K562 (cell line): ENCODE measurements around the gene ULK2. TPM values are rescaled to one million over a fixed set of nuclear protein-coding genes. Genes with fewer than 3 reads are reported as not detected.

ENCODE experiments used
- ATAC-seq: fragments of 200-7000 bp; cut with Tn5 transposase; 3 replicates; pipeline ENCODE4 v1.9.1; 2020; ENCODE audit warnings: moderate library complexity
- BruUV-seq: library from RNA; stranded (reverse); fragments of 400-500 nt; replicated peaks from 2 replicates; lab custom pipeline; 2021; lab: Mats Ljungman, UMichigan
- CTCF ChIA-PET: fragments of 300-600 bp; formaldehyde crosslinking; extraction: SDS; loops from one replicate; lab custom pipeline; 2021; ENCODE audit warnings: low intra/inter-chr PET ratio; lab: Yijun Ruan, JAX
- POLR2A ChIA-PET: fragments of 300-600, 350-650 bp; sonication (Branson Sonifier 250); formaldehyde crosslinking; extraction: SDS; loops from one replicate; lab custom pipeline; 2021; ENCODE audit warnings: antibody characterized with exemption, inconsistent platforms; lab: Yijun Ruan, JAX
- DNase-seq, 4 experiments: peaks; one replicate each; pipeline versions ENCODE4 v3.0.0 to v3.0.0-alpha.2; 2011 to 2018; ENCODE audit warnings: low spot score in 3 of 4, mixed read lengths in 3 of 4; ENCODE audit errors: extremely low read depth in 1 of 4
- FAIRE-seq: peaks from 2 replicates; lab custom pipeline; 2011; peaks lifted over from hg19 to GRCh38; lab: Jason Lieb, UNC
- H2AFZ ChIP-seq: 2 replicates; pipeline ENCODE4 v1.6.0; 2011; ENCODE audit warnings: low read depth, low read length, control low read depth, inconsistent platforms
- H3K27ac ChIP-seq: fragments of 200-600 bp; 3 replicates; pipeline ENCODE4 v1.8.0; 2011; ENCODE audit warnings: low read depth, mild to moderate bottlenecking, control low read depth, inconsistent platforms, low read length, moderate library complexity, mixed read lengths; ENCODE audit errors: extremely low read depth
- H3K27me3 ChIP-seq, 2 experiments: fragments of 300-600 bp in 1 of 2; 2 replicates in 1 of 2; 3 replicates in 1 of 2; pipeline versions ENCODE4 v1.6.0 to v1.8.0; 2011; ENCODE audit warnings: inconsistent platforms in 2 of 2, low read length in 2 of 2, mild to moderate bottlenecking in 1 of 2, mixed read lengths in 1 of 2, moderate library complexity in 1 of 2; ENCODE audit not compliant: control insufficient read depth in 2 of 2, insufficient read depth in 2 of 2
- H3K36me3 ChIP-seq: fragments of 300-600 bp; 3 replicates; pipeline ENCODE4 v1.8.0; 2011; ENCODE audit warnings: mild to moderate bottlenecking, low read length, inconsistent platforms; ENCODE audit not compliant: control insufficient read depth, insufficient read depth
- H3K4me1 ChIP-seq, 2 experiments: fragments of 200-600 bp in 1 of 2; replicated peaks in 1 of 2; 2 replicates in 1 of 2; 3 replicates in 1 of 2; pipeline versions ENCODE4 v1.5.1 to v1.8.0; 2011; ENCODE audit warnings: inconsistent platforms in 2 of 2, low read length in 2 of 2, mild to moderate bottlenecking in 1 of 2, mixed read lengths in 1 of 2, moderate library complexity in 1 of 2; ENCODE audit not compliant: control insufficient read depth in 2 of 2, insufficient read depth in 2 of 2
- H3K4me2 ChIP-seq: 2 replicates; pipeline ENCODE4 v1.6.1; 2011; ENCODE audit warnings: low read length, control low read depth, inconsistent platforms, mixed read lengths; ENCODE audit not compliant: insufficient read depth
- H3K4me3 ChIP-seq: fragments of 200-600 bp; sonication (generic), shearing (Covaris generic); 2 replicates; pipeline ENCODE4 v1.5.1; 2016; ENCODE audit warnings: control low read depth, inconsistent platforms
- H3K79me2 ChIP-seq: fragments of 200-600 bp; 3 replicates; pipeline ENCODE4 v1.8.0; 2011; ENCODE audit warnings: low read length, inconsistent platforms; ENCODE audit not compliant: control insufficient read depth, insufficient read depth
- H3K9ac ChIP-seq, 2 experiments: 2 replicates each; pipeline versions ENCODE4 v1.6.0 to v1.6.1; 2011; ENCODE audit warnings: low read depth in 2 of 2, low read length in 2 of 2, control low read depth in 1 of 2, inconsistent platforms in 1 of 2, mild to moderate bottlenecking in 1 of 2, mixed read lengths in 1 of 2; ENCODE audit not compliant: insufficient read depth in 1 of 2
- H3K9me1 ChIP-seq: one replicate; pipeline ENCODE4 v1.6.0; 2011; ENCODE audit warnings: inconsistent platforms, mild to moderate bottlenecking, low read length, moderate library complexity; ENCODE audit not compliant: control insufficient read depth, insufficient read depth
- H3K9me3 ChIP-seq: replicated peaks from 2 replicates; pipeline ENCODE4 v1.5.1; 2011; ENCODE audit warnings: low read depth, low read length, inconsistent platforms; ENCODE audit not compliant: control insufficient read depth, insufficient read depth
- H4K20me1 ChIP-seq: replicated peaks from 2 replicates; pipeline ENCODE4 v1.6.1; 2011; ENCODE audit warnings: low read length, inconsistent platforms, mixed read lengths; ENCODE audit not compliant: control insufficient read depth, insufficient read depth
- BCL6 ChIP-seq: fragments of 250-450 bp; sonication (Bioruptor Pico); IDR thresholded peaks from 2 replicates; pipeline ENCODE4 v1.4.0; 2020
- CREBBP ChIP-seq: IDR thresholded peaks from one replicate; pipeline ENCODE4 v1.6.1; 2012; ENCODE audit warnings: low read depth, mild to moderate bottlenecking, control low read depth, inconsistent platforms, low read length
- EP400 ChIP-seq: fragments of 450-650 bp; IDR thresholded peaks from 2 replicates; pipeline ENCODE4 v1.6.1; 2017; ENCODE audit warnings: antibody characterized with exemption, mild to moderate bottlenecking, moderate library complexity
- FOS ChIP-seq: IDR thresholded peaks from 3 replicates; pipeline ENCODE4 v1.6.1; 2011; ENCODE audit not compliant: insufficient read length; ENCODE audit errors: extremely low read depth
- PCBP1 ChIP-seq: fragments of 200-400 bp; formaldehyde crosslinking; IDR thresholded peaks from 2 replicates; pipeline ENCODE4 v1.6.1; 2018; ENCODE audit warnings: mild to moderate bottlenecking, low read depth, low read length; ENCODE audit not compliant: poor library complexity, severe bottlenecking
- RHOXF2B ChIP-seq: fragments of 250-450 bp; sonication (Bioruptor Pico); conservative IDR thresholded peaks from 2 replicates; pipeline ENCODE4 v1.5.1; 2021
- TCF7L2 ChIP-seq: fragments of 150-350 bp; IDR thresholded peaks from 2 replicates; pipeline ENCODE4 v1.6.1; 2016; ENCODE audit warnings: low read depth, mild to moderate bottlenecking, low read length, moderate library complexity
- U2AF2 ChIP-seq: fragments of 200-400 bp; formaldehyde crosslinking; optimal IDR thresholded peaks from 2 replicates; pipeline ENCODE3; 2017; ENCODE audit warnings: low read depth, mild to moderate bottlenecking, low read length
- UBTF ChIP-seq, 2 experiments: IDR thresholded peaks; 2 replicates each; pipeline ENCODE4 v1.6.1; 2012; ENCODE audit warnings: improper control_type of control experiment in 2 of 2, low read depth in 2 of 2, low read length in 2 of 2, borderline replicate concordance in 1 of 2
- ZC3H11A ChIP-seq: IDR thresholded peaks from 2 replicates; pipeline ENCODE4 v1.6.1; 2012; ENCODE audit warnings: low read depth, low read length, improper control_type of control experiment
- ZNF696 ChIP-seq: fragments of 250-450 bp; sonication (Bioruptor Pico); conservative IDR thresholded peaks from 2 replicates; pipeline ENCODE4 v1.4.0; 2020; ENCODE audit warnings: mild to moderate bottlenecking, moderate library complexity
- WGBS: fragments of 100-300 bp; shearing (Covaris generic); methylation state at CpG from one replicate; pipeline ENCODE4 v1.1.6; 2016; ENCODE audit warnings: low coverage, mixed read lengths; ENCODE audit not compliant: insufficient coverage; ENCODE audit errors: missing lambda C conversion rate; 5-methylcytosine and 5-hydroxymethylcytosine counted together
- in situ Hi-C: fragments of 300-500 bp; cut with MboI; formaldehyde crosslinking; loops from 4 replicates; pipeline ENCODE4 v1.15.0; 2018; ENCODE audit warnings: inconsistent platforms, mixed read lengths
- intact Hi-C: fragments of 100-400 bp; cut with micrococcal nuclease; formaldehyde crosslinking; loops from 2 replicates; pipeline ENCODE4 v1.14.2; 2022
- polyA plus RNA-seq, 8 experiments: library from polyadenylated mRNA; depleted of rRNA in 4 of 8; stranded (reverse) in 5 of 8; unstranded in 3 of 8; fragments of >200 nt; fragmentation: Nextera tagmentation in 2 of 8; fragmentation: Illumina TruSeq in 1 of 8; extraction: Ambion mirVana in 2 of 8; extraction: Trizol in 1 of 8; gene quantifications; 2 replicates each; pipeline versions ENCODE4 v1.2.1 to v1.2.3, GENCODE V29; 2011 to 2014; ENCODE audit warnings: inconsistent platforms in 1 of 8, missing spikeins in 1 of 8
- total RNA-seq, 7 experiments: library from RNA; depleted of rRNA in 6 of 7; stranded (reverse); fragments of >200 nt in 6 of 7; fragmentation: Illumina TruSeq in 2 of 7; extraction: Trizol in 2 of 7; gene quantifications; 2 replicates each; pipeline versions ENCODE4 v1.2.1 to v1.2.3, GENCODE V29; 2011 to 2021; ENCODE audit warnings: low replicate concordance in 1 of 7
- TF ChIP-seq, protein P1 (sequence below): fragments of 250-450 bp; sonication (Bioruptor Pico); IDR thresholded peaks from 2 replicates; pipeline ENCODE4 v1.5.0; 2020; ENCODE audit warnings: mild to moderate bottlenecking, borderline replicate concordance

ULK2 gene
- total and polyA plus RNA-seq, 9 of the 15 experiments (the other 6 are each of a cell fraction or from before 2014, with no cell fraction given), result 0.01 to 0.18 (median 0.07) TPM; not detected in 5

DNA sequence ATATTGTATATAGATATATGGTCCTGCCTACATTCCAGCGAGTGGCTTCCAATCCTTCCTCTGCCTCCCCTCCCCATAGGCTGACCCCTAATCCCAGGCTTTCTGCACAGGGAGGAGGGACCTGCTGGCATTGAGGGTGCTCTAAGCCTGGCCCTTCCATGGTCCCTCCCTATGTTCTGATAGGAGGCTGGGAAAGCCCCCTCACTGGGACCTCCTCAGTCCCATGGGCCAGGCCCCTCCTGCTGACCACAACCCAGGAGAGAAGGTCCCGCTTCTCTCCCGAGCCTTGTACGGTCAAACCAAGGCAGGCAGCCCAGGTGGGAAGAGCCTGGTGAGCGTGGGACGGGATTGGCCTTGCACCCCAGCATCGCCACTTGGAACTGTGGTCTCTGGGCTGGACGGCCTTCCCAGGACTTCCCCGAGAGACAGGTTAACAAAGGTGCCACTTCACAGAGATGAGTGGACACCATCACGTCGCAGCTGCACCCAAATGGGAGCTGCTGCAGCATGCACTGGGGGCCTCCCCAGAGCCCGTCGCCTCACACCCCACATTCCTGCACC is 120.5 kb downstream of the ULK2 start:
- TF ChIP-seq ZC3H11A, result no peak
- TF ChIP-seq, protein P1, sequence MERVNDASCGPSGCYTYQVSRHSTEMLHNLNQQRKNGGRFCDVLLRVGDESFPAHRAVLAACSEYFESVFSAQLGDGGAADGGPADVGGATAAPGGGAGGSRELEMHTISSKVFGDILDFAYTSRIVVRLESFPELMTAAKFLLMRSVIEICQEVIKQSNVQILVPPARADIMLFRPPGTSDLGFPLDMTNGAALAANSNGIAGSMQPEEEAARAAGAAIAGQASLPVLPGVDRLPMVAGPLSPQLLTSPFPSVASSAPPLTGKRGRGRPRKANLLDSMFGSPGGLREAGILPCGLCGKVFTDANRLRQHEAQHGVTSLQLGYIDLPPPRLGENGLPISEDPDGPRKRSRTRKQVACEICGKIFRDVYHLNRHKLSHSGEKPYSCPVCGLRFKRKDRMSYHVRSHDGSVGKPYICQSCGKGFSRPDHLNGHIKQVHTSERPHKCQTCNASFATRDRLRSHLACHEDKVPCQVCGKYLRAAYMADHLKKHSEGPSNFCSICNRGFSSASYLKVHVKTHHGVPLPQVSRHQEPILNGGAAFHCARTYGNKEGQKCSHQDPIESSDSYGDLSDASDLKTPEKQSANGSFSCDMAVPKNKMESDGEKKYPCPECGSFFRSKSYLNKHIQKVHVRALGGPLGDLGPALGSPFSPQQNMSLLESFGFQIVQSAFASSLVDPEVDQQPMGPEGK (CRISPR knock-in tag), result no peak
- TF ChIP-seq FOS, result no peak
- no peak for TF ChIP-seq RHOXF2B (CRISPR knock-in tag)
- no peak for TF ChIP-seq EP400
- no peak for TF ChIP-seq U2AF2
- TF ChIP-seq UBTF (IDR thresholded peaks at IDR 0.05; ENCODE audit: borderline replicate concordance in 1 of 2, low read depth in 2 of 2, low read length in 2 of 2), result no peak
- no peak for TF ChIP-seq ZNF696 (CRISPR knock-in tag)
- TF ChIP-seq BCL6, result no peak
- TF ChIP-seq PCBP1, result no peak
- TF ChIP-seq TCF7L2, result no peak
- TF ChIP-seq CREBBP, result no peak
- BruUV-seq, result no TSS peak
- Histone ChIP-seq H3K36me3 (no peaks in the 10 kb centered on the region), H3K9me3 (no peaks in the 10 kb centered on the region), H3K4me3 (no peak overlapping the region), H3K9ac (no peak overlapping the region), H2AFZ (no peak overlapping the region), H3K27me3 (peaks cover 7 to 44% of the 10 kb centered on the region in 2 experiments; a peak in 4 of 5 replicates), H3K4me1 (peaks cover 0 to 5% of the 10 kb centered on the region in 2 experiments; a peak in 1 of 5 replicates), H4K20me1 (no peaks in the 10 kb centered on the region), H3K79me2 (no peaks in the 10 kb centered on the region), H3K9me1 (no peaks in the 10 kb centered on the region), H3K27ac (no peak overlapping the region), H3K4me2 (no peak overlapping the region)
- ATAC-seq, result no peak
- in situ Hi-C loops, result no loop called here
- intact Hi-C loops, result no loop called here
- CTCF ChIA-PET, result interaction anchor here (0.5 kb wide), 1 partner anchor 369 kb away, joined by 3 read pairs; no protein-coding TSS in a partner anchor
- POLR2A ChIA-PET, result interaction anchor here (0.7 kb wide), 1 partner anchor 417 kb away, joined by 3 read pairs; no protein-coding TSS in a partner anchor
- FAIRE-seq, result no peak
- DNase-seq, result no peak
- 0% methylated on average over 7 of the region's 13 CpGs for WGBS
